Retinal pigment epithelial cell (primary cell): ENCODE data around the gene TAS2R40.

Source experiments
- DNase-seq: peaks from one replicate; pipeline ENCODE4 v3.0.0-alpha.2; 2010; ENCODE audit warnings: low read depth
- H3K4me3 ChIP-seq: 2 replicates; pipeline ENCODE4 v1.5.1; 2011; ENCODE audit warnings: mild to moderate bottlenecking, low read length, control low read depth, moderate library complexity
- TF ChIP-seq, protein P1 (sequence below): conservative IDR thresholded peaks from 2 replicates; pipeline ENCODE4 v1.5.1; 2011; ENCODE audit warnings: low read depth, low read length, control low read depth, inconsistent platforms

The TAS2R40 gene

DNA sequence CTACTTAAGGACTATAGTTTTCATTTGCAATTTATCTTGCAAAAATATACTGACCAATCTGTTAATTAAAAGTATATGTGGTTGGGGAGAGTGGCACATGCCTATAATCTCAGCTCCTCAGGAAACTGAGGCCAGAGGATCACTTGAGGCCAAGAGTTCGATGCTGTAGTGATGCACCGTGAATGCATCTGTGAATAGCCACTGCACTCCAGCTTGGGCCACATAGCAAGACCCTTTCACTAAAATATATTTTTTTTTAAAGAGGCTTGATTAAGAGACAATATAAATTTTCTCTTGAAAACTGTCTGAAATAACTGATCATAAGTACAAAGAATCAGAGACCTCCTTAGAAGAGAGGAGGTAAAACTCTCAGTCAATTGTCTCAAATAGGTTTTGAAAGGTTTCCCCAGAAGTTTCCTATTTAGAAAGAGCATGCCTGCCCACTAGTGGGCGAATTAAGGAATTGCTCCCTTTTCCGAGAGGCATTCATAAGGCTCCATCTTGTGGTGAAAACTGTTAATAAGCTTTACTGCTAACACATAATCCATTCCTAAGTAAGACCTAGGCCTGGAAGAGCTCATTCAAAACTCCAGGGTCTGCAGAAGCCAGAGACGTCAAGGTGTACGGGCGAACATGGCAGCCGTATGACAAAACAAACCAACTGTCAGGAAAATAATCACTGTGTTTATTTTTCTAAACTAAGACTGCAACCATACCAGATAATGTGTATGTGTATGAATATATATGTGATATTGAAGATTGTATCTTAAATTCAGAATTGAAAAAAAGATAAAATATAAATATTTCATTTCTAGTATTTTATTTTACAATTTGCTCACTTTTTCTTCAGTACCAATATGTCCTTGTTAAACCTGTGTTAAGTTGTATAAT is 6.8 kb upstream of the TAS2R40 start:
- H3K4me3 ChIP-seq = no peak overlapping the region
- TF ChIP-seq, protein P1, sequence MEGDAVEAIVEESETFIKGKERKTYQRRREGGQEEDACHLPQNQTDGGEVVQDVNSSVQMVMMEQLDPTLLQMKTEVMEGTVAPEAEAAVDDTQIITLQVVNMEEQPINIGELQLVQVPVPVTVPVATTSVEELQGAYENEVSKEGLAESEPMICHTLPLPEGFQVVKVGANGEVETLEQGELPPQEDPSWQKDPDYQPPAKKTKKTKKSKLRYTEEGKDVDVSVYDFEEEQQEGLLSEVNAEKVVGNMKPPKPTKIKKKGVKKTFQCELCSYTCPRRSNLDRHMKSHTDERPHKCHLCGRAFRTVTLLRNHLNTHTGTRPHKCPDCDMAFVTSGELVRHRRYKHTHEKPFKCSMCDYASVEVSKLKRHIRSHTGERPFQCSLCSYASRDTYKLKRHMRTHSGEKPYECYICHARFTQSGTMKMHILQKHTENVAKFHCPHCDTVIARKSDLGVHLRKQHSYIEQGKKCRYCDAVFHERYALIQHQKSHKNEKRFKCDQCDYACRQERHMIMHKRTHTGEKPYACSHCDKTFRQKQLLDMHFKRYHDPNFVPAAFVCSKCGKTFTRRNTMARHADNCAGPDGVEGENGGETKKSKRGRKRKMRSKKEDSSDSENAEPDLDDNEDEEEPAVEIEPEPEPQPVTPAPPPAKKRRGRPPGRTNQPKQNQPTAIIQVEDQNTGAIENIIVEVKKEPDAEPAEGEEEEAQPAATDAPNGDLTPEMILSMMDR = peak; percentile 100
- peak; percentile 34 for DNase-seq

- H3K4me3 ChIP-seq = no peak overlapping the region
- DNase-seq = no peak
- TF ChIP-seq, protein P1 = no peak
Measured at GRCh38 chr7:143216151-143216550, 5.7 kb upstream of the TAS2R40 start.

DNA sequence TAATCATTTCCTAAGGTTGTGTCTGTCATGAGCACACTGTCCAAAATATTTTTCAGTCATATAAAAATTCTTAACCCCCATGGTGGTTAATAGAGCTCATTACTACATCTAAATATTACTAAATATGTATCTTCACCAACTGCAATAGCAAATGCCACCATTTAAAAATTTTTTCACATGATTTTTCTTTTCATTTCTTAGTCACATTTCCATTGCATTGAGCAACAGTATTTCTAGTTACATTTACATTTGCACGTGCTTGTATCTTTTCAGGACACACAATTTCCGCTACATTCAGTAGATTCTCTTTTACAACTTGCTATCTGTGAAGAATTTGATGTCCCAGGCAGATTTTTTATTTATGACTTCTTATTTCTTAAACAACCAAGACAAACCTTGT is 5.2 kb upstream of the TAS2R40 start:
- DNase-seq = no peak
- H3K4me3 ChIP-seq = no peak overlapping the region
- TF ChIP-seq, protein P1 = no peak

DNA sequence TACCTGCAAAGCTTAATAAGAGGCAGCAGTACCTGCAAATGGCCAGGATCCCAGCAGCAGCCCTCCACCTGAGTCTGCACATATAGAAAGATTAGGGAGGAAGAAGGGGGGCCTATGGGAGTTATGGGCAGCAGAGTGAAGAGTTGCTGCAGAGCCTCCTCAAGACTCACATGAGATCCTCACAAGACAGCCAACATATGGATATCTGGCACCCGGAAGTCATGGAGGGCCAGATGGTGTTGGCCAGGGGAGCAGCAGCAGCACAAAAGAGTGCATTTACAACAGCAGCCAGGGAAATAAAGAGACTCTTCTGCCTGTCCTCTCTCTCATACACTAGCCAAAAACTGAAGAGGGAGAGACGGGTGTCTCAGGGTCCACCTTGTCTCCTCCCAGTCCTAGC is 4.0 kb upstream of the TAS2R40 start:
- no peak overlapping the region for H3K4me3 ChIP-seq
- no peak for DNase-seq
- TF ChIP-seq, protein P1 = no peak

- no peak for DNase-seq
- TF ChIP-seq, protein P1 = no peak
- H3K4me3 ChIP-seq = no peak overlapping the region
Measured at GRCh38 chr7:143221286-143221685, 551 bp upstream of the TAS2R40 start.

- TF ChIP-seq, protein P1 = no peak
- no peak overlapping the region for H3K4me3 ChIP-seq
- no peak for DNase-seq
Measured at GRCh38 chr7:143222782-143223181, 945 bp downstream of the TAS2R40 start.

- TF ChIP-seq, protein P1 = no peak
- no peak overlapping the region for H3K4me3 ChIP-seq
- DNase-seq = no peak
Measured at GRCh38 chr7:143223784-143224183, 1.9 kb downstream of the TAS2R40 start.
